ENCODE results near the gene ANKRD24. TPM values are rescaled to one million over a fixed set of nuclear protein-coding genes. Genes with fewer than 3 reads are reported as not detected.

Gene ANKRD24
- total and polyA plus RNA-seq, 2 donors (not counting 3 experiments of a cell fraction or from before 2014, with no cell fraction given), result 0.07 to 0.27 TPM

DNA sequence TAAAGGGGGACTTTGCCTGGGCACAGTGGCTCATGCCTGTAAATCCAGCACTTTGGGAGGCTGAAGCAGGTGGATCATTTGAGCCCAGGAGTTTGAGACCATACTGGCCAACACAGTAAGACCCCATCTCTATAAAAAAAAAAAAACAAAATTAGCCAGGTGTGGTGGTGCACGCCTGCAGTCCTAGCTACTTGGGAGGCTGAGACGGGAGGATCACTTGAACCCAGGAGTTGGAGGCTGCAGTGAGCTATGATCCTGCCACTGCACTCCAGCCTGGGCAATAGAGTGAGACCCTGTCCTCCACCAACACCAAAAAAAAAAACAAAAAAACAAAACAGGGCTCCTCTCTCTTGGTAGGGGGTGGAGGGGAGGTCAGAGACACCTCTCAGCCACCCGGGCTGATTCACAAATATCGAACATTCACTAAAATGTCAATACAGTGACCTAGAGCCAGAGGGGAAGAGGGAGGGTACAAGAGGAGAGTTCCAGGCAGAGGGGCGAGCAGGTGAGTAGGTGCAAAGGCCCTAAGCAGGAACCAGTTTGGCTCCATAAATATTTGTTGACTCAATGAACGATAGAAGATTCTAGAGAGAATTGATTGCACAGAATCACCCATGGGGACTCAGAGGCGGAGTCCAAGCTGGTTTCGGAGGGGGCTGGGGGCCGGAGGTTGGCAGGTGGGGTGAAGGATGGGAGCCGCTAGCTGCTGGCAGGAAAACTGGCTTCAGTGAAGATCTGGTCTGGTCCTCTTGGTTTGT, 30.1 kb upstream of the ANKRD24 start:
- H3K9ac ChIP-seq (replicated peaks; ENCODE audit: extremely low read depth, insufficient read depth, low read length), result no peak overlapping the region
- CTCF ChIA-PET, result interaction anchor here (5.6 kb wide), 1 partner anchor 13 kb away, joined by 51 read pairs; no protein-coding TSS in a partner anchor
- no peak overlapping the region for H3K27ac ChIP-seq (ENCODE audit: insufficient read depth, low read depth, low read length)
- TF ChIP-seq POLR2A (IDR thresholded peaks at IDR 0.05; ENCODE audit: low read depth, low read length) (no peak), EZH2 (IDR thresholded peaks at IDR 0.05; ENCODE audit: borderline replicate concordance, low read depth, low read length, severe bottlenecking) (no peak), MYC (IDR thresholded peaks at IDR 0.05; ENCODE audit: low read depth, low read length) (no peak), GATA2 (IDR thresholded peaks at IDR 0.05; ENCODE audit: insufficient read depth, insufficient read length, low read depth, low read length) (no peak), JUN (IDR thresholded peaks at IDR 0.05; ENCODE audit: borderline replicate concordance, insufficient read depth, insufficient read length, low read depth) (no peak), FOS (IDR thresholded peaks at IDR 0.05; ENCODE audit: borderline replicate concordance, insufficient read depth, low read length) (no peak), POLR2AphosphoS5 (IDR thresholded peaks at IDR 0.05; ENCODE audit: insufficient read depth, low read depth, low read length) (no peak)
- TF ChIP-seq, protein P1, sequence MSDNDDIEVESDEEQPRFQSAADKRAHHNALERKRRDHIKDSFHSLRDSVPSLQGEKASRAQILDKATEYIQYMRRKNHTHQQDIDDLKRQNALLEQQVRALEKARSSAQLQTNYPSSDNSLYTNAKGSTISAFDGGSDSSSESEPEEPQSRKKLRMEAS (IDR thresholded peaks at IDR 0.05; ENCODE audit: insufficient read depth, insufficient read length), result no peak
- TF ChIP-seq, protein P2, sequence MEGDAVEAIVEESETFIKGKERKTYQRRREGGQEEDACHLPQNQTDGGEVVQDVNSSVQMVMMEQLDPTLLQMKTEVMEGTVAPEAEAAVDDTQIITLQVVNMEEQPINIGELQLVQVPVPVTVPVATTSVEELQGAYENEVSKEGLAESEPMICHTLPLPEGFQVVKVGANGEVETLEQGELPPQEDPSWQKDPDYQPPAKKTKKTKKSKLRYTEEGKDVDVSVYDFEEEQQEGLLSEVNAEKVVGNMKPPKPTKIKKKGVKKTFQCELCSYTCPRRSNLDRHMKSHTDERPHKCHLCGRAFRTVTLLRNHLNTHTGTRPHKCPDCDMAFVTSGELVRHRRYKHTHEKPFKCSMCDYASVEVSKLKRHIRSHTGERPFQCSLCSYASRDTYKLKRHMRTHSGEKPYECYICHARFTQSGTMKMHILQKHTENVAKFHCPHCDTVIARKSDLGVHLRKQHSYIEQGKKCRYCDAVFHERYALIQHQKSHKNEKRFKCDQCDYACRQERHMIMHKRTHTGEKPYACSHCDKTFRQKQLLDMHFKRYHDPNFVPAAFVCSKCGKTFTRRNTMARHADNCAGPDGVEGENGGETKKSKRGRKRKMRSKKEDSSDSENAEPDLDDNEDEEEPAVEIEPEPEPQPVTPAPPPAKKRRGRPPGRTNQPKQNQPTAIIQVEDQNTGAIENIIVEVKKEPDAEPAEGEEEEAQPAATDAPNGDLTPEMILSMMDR (IDR thresholded peaks at IDR 0.05; ENCODE audit: extremely low read depth in 1 of 2, insufficient read depth in 1 of 2, low read depth in 1 of 2, low read length in 2 of 2), result no peak
- no peak overlapping the region for H3K4me2 ChIP-seq (ENCODE audit: insufficient read depth, low read length)
- H3K79me2 ChIP-seq (ENCODE audit: control insufficient read depth, insufficient read depth, low read length), result no peaks in the 10 kb centered on the region
- H3K27me3 ChIP-seq (ENCODE audit: control insufficient read depth in 2 of 2, insufficient read depth in 2 of 2, low read length in 2 of 2), result no peaks in the 10 kb centered on the region
- POLR2A ChIA-PET, result no interaction called here
- no peaks in the 10 kb centered on the region for H4K20me1 ChIP-seq (replicated peaks; ENCODE audit: control insufficient read depth, extremely low read depth, insufficient read depth, low read length)
- H3K9me1 ChIP-seq (replicated peaks; ENCODE audit: control insufficient read depth, extremely low read depth, insufficient read depth, low read length), result no peaks in the 10 kb centered on the region
- dilution Hi-C loops (cut with MboI; ENCODE audit: extremely low pct_ligation_motif_present, low sequenced_read_pairs), result no loop called here
- H3K9me3 ChIP-seq (replicated peaks; ENCODE audit: control insufficient read depth, insufficient read depth, low read length), result no peaks in the 10 kb centered on the region
- no peak overlapping the region for H3K4me3 ChIP-seq (replicated peaks in 1 of 3; ENCODE audit: insufficient read depth in 1 of 3, low read depth in 1 of 3, low read length in 3 of 3)
- no peak for FAIRE-seq
- no peak overlapping the region for H2AFZ ChIP-seq (ENCODE audit: low read depth, low read length)
- no peaks in the 10 kb centered on the region for H3K4me1 ChIP-seq (ENCODE audit: control insufficient read depth, extremely low read depth, insufficient read depth, low read length)
- intact Hi-C loops (cut with micrococcal nuclease), result no loop called here
- H3K36me3 ChIP-seq (ENCODE audit: control insufficient read depth in 2 of 2, extremely low read depth in 1 of 2, insufficient read depth in 2 of 2, low read length in 2 of 2), result no peaks in the 10 kb centered on the region
- DNase-seq (ENCODE audit: low read depth, low spot score), result no peak
- BruUV-seq (replicated peaks), result no TSS peak
